ENCODE results near the gene OPTC.

Gene OPTC

DNA sequence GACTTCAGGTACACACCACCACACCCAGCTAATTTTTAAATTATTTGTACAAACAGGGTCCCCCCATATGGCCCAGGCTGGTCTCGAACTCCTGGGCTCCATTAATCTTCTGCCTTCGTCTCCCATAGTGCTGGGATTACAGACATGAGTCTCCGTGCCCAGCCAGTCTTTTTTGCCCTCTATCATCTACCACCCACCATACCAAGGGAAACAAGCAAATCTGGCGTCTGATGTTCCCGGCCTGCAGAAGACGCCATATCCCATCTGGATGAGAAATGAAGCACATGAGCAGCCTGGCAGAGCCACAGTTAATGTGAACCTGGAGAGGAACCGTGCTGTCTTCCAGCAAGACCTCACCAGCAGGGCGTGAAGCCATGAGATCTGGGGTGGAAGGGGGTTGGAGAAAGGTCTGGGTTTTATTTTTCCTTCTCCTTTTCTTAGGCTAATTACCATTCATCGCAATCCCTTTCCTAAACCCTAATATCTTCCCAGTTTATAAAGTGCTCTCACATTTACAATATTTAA lies 20.1 kb upstream of the OPTC start:
- no peak for DNase-seq (ENCODE audit: low read depth)
- TF ChIP-seq MAX (IDR thresholded peaks at IDR 0.05; ENCODE audit: low read depth, low read length) (no peak), MYC (IDR thresholded peaks at IDR 0.05; ENCODE audit: low read depth, low read length) (no peak), POLR2A (IDR thresholded peaks at IDR 0.05; ENCODE audit: extremely low read depth, insufficient read length) (no peak)
- TF ChIP-seq, protein P1, sequence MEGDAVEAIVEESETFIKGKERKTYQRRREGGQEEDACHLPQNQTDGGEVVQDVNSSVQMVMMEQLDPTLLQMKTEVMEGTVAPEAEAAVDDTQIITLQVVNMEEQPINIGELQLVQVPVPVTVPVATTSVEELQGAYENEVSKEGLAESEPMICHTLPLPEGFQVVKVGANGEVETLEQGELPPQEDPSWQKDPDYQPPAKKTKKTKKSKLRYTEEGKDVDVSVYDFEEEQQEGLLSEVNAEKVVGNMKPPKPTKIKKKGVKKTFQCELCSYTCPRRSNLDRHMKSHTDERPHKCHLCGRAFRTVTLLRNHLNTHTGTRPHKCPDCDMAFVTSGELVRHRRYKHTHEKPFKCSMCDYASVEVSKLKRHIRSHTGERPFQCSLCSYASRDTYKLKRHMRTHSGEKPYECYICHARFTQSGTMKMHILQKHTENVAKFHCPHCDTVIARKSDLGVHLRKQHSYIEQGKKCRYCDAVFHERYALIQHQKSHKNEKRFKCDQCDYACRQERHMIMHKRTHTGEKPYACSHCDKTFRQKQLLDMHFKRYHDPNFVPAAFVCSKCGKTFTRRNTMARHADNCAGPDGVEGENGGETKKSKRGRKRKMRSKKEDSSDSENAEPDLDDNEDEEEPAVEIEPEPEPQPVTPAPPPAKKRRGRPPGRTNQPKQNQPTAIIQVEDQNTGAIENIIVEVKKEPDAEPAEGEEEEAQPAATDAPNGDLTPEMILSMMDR (IDR thresholded peaks at IDR 0.05; ENCODE audit: low read depth, low read length): no peak
- H3K4me3 ChIP-seq (ENCODE audit: low read depth, low read length): no peak overlapping the region

- no peak within 1 kb of the TSS for H3K4me3 ChIP-seq (ENCODE audit: low read depth, low read length)
- no peak for DNase-seq (ENCODE audit: low read depth)
- TF ChIP-seq MAX (IDR thresholded peaks at IDR 0.05; ENCODE audit: low read depth, low read length): no peak
- TF ChIP-seq POLR2A (IDR thresholded peaks at IDR 0.05; ENCODE audit: extremely low read depth, insufficient read length): no peak
- TF ChIP-seq, protein P1 (IDR thresholded peaks at IDR 0.05; ENCODE audit: low read depth, low read length): no peak
Measured at GRCh38 chr1:203475012-203475981, 18.7 kb upstream of the OPTC start, which contains the start of gene PRELP. PRELP (plus strand) TSS chr1:203475806; CDS start chr1:203483185, 7,379 bp downstream.

DNA sequence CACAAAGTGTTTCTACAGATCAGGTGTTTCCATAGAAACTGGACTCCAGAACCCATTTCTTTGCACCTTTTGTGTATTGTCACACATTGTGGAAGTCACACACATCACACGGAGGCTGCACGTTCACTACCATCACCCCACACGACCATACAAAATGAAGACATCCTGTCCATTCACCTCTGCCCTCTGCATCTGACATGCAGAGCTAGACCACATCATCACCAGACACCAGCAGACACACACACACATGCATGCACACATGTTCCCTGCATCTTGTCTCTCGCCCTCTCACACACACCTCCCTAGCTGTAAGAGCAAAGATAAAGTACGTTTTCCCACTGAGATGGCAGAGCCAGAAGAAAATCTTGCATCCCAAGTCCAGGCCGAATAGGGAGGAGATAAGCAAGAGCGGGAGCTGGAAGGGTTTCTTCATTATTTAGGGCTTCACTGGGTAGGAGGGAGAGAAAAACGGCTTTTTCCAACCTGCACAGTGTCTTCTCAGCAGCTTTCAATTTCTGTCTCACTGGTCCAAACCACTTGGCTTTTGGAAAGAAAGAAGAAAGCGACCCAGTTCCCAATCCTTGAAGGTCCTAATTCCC lies 17.6 kb upstream of the OPTC start:
- no peak overlapping the region for H3K4me3 ChIP-seq (ENCODE audit: low read depth, low read length)
- no peak for DNase-seq (ENCODE audit: low read depth)
- TF ChIP-seq, protein P1 (IDR thresholded peaks at IDR 0.05; ENCODE audit: low read depth, low read length): no peak
- TF ChIP-seq MYC (IDR thresholded peaks at IDR 0.05; ENCODE audit: low read depth, low read length): no peak
- TF ChIP-seq POLR2A (IDR thresholded peaks at IDR 0.05; ENCODE audit: extremely low read depth, insufficient read length): no peak
- TF ChIP-seq MAX (IDR thresholded peaks at IDR 0.05; ENCODE audit: low read depth, low read length): no peak

- no peak for TF ChIP-seq POLR2A (IDR thresholded peaks at IDR 0.05; ENCODE audit: extremely low read depth, insufficient read length)
- TF ChIP-seq, protein P1 (IDR thresholded peaks at IDR 0.05; ENCODE audit: low read depth, low read length): no peak
- DNase-seq (ENCODE audit: low read depth): no peak
Measured at GRCh38 chr1:203477748-203478147, 16.2 kb upstream of the OPTC start.

DNA sequence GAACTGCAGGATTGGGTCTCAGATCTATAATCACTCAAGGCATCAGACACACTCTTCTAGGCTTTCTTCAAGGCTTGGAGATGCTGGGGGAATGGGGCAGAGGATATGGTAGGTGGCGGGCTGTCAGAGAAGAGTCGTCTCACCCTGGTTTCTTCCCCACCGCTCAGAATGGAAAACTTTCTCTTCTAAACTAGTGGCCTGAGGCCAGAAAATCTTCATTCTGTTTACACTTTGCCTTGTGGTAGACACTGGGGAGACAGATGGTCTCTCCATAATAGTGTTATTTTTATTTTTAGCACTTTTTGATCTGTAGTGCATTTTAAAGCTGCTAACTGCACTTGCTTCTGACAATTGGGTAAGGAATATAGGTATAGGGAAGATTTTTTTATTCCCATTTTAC lies 15.7 kb upstream of the OPTC start:
- TF ChIP-seq MAX (IDR thresholded peaks at IDR 0.05; ENCODE audit: low read depth, low read length): no peak
- no peak for TF ChIP-seq MYC (IDR thresholded peaks at IDR 0.05; ENCODE audit: low read depth, low read length)
- no peak for TF ChIP-seq POLR2A (IDR thresholded peaks at IDR 0.05; ENCODE audit: extremely low read depth, insufficient read length)
- TF ChIP-seq, protein P1 (IDR thresholded peaks at IDR 0.05; ENCODE audit: low read depth, low read length): no peak
- no peak overlapping the region for H3K4me3 ChIP-seq (ENCODE audit: low read depth, low read length)
- DNase-seq (ENCODE audit: low read depth): no peak

More at GRCh38 chr1:203477748-203478147, 16.2 kb upstream of the OPTC start:
- H3K4me3 ChIP-seq (ENCODE audit: low read depth, low read length): no peak overlapping the region

Data from NB4 (cell line).